NCI-H1436 treated with DMSO at 0.1 percent for 48 hours (cell line): ENCODE data around the gene PDGFRB.

Experiments used
- DNase-seq: peaks from one replicate; lab custom pipeline; 2025; lab: John Stamatoyannopoulos, UW

The PDGFRB gene

GRCh38 chr5:150081541-150082283, 73.9 kb downstream of the PDGFRB start:
- no peak for DNase-seq

GRCh38 chr5:150080696-150081435, 74.8 kb downstream of the PDGFRB start:
- no peak for DNase-seq

GRCh38 chr5:150079909-150080461, 75.7 kb downstream of the PDGFRB start:
- DNase-seq, result no peak

GRCh38 chr5:150078802-150079689, 76.6 kb downstream of the PDGFRB start:
- DNase-seq, result no peak

- DNase-seq, result no peak
Measured at GRCh38 chr5:150077996-150078801, 77.4 kb downstream of the PDGFRB start.

- DNase-seq, result no peak
Measured at GRCh38 chr5:150077060-150077459, 78.6 kb downstream of the PDGFRB start.

- no peak for DNase-seq
Measured at GRCh38 chr5:150075806-150076205, 79.8 kb downstream of the PDGFRB start.

GRCh38 chr5:150075233-150075632, 80.4 kb downstream of the PDGFRB start:
- DNase-seq, result no peak

- DNase-seq, result no peak
Measured at GRCh38 chr5:150073677-150074076, 82.0 kb downstream of the PDGFRB start.

GRCh38 chr5:150073086-150073625, 82.5 kb downstream of the PDGFRB start:
- no peak for DNase-seq

- DNase-seq, result no peak
Measured at GRCh38 chr5:150070821-150071220, 84.8 kb downstream of the PDGFRB start.

GRCh38 chr5:150069672-150070627, 85.7 kb downstream of the PDGFRB start:
- DNase-seq, result no peak

GRCh38 chr5:150068961-150069645, 86.5 kb downstream of the PDGFRB start:
- DNase-seq, result no peak

GRCh38 chr5:150068472-150068871, 87.2 kb downstream of the PDGFRB start:
- DNase-seq, result no peak

- no peak for DNase-seq
Measured at GRCh38 chr5:150068071-150068470, 87.6 kb downstream of the PDGFRB start.

GRCh38 chr5:150067405-150067960, 88.2 kb downstream of the PDGFRB start:
- no peak for DNase-seq

- no peak for DNase-seq
Measured at GRCh38 chr5:150066901-150067396, 88.7 kb downstream of the PDGFRB start.

- no peak for DNase-seq
Measured at GRCh38 chr5:150066436-150066835, 89.2 kb downstream of the PDGFRB start.

- no peak for DNase-seq
Measured at GRCh38 chr5:150065886-150066285, 89.8 kb downstream of the PDGFRB start.
